GM12891 (cell line): ENCODE measurements around the gene RHEX.

Source experiments
- POLR2A ChIP-seq: IDR thresholded peaks from 2 replicates; pipeline ENCODE4 v1.6.1; 2011; ENCODE audit warnings: low read depth, low read length, control low read depth
- POLR2AphosphoS5 ChIP-seq: IDR thresholded peaks from 2 replicates; pipeline ENCODE4 v1.6.1; 2011; ENCODE audit warnings: low read depth, low read length, control low read depth
- POU2F2 ChIP-seq: IDR thresholded peaks from 2 replicates; pipeline ENCODE4 v1.6.1; 2011; ENCODE audit warnings: low read depth, mild to moderate bottlenecking, control low read depth, low read length, moderate library complexity
- SPI1 ChIP-seq: IDR thresholded peaks from 2 replicates; pipeline ENCODE4 v1.6.1; 2011; ENCODE audit warnings: low read depth, low read length, control low read depth
- TAF1 ChIP-seq: IDR thresholded peaks from 2 replicates; pipeline ENCODE4 v1.6.1; 2011; ENCODE audit warnings: low read depth, low read length, control low read depth

DNA sequence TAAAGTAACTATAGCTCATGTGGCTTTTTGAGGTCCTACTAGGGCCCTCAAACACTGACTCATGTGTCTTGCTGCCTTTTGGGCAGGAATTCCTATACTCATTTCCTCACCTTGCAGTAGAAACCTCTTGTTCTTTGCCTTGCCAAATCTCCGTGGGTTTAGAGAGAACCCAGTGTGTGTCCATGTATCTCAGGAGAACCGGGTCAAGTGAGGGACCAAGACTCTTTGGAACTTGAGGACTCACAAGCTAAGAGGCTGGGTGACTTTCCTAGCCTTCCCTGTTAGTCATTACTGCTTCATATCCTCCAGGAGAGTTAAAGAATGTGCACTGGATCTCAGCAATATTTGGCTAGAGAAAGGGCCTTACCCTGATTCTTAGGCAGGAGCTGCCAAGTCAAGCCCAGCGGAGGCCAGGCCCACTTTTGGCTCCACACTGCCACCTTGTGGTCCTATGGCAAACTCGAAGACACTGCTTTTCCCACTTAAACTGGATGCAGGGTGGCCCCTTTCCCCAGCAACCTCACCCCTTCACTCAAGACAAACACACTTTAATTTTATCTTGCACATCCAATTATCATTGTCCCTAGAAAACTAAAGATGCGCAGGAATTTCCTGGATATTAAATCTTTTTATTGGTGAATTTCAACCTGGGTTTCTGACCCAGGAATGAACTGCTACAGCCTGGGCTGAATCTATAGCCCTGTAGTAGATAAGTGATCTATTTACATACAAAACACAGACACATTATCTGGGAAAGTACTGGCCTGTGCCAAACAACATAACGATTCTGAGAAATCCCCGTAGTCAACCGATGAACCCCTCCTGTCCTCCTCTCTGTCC, 53.6 kb downstream of the RHEX start:
- TF ChIP-seq POLR2A: no peak
- no peak for TF ChIP-seq POLR2AphosphoS5
- no peak for TF ChIP-seq SPI1
- no peak for TF ChIP-seq TAF1
- TF ChIP-seq POU2F2: no peak
